GM21423 (cell line): ENCODE measurements around the gene HERC2.

ENCODE experiments used
- ATAC-seq: cut with Tn5 transposase; IDR thresholded peaks from one replicate; pipeline ENCODE4 v1.9.1; 2021; ENCODE audit warnings: mild to moderate bottlenecking, moderate library complexity; ENCODE audit not compliant: unreplicated experiment

The HERC2 gene

DNA sequence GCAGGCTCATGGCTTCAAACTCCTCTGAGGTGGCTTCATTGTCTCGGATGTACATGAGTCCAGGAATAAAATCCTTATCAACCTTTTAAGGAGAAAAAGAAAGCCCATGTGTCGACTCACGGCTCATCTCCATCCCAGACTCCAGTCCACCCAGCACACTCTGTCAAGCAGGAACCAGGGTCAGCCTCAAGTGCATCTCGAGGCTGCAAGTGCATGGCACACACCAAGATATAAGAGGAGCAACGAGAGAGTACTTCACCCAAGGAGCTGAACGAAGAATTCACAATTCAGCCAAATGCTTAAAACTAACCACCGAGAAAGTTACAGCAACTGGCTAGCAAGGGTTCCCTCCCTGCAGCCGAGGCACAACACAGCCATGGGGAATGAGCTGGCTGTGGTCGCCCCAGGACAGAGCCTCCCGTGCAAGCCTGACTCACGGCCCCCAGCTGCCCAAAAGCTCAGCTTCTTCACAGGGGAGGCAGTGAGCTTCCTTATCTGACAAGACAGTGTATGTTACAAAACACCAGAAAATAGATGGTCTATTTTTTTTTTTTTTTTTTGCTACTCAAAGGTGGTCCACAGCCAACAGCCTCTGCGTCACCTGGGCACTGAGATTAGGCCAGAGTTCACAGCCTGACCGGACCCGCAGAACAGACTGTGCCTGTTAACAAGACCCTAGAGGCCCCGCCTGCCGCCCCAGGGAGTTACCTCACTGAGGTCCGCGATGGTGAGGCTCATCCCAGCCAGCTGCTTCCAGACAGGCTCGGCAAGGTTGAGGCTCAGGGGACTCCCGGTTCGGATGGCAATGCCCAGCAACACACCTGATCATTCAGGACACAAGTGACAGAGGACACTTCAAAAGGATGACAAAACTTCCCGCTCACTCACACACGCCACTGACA lies 207.0 kb downstream of the HERC2 start:
- ATAC-seq = no peak

DNA sequence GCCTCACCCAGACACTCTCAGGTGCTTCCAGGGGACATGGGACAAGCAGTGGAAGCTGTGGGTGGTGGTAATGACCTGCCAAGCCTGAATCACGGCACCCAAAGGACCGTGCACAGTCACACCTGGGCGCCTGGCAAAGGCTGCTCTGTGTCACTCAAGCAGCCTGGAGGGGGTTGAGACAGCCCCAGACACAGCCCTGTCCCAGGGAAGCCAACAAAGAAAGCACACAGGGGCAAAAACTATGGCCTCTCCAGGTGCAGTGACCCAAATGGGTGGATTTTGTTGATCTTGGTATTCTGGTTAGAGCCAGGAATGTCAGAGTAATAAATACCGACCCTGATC lies 207.9 kb downstream of the HERC2 start:
- ATAC-seq = no peak

DNA sequence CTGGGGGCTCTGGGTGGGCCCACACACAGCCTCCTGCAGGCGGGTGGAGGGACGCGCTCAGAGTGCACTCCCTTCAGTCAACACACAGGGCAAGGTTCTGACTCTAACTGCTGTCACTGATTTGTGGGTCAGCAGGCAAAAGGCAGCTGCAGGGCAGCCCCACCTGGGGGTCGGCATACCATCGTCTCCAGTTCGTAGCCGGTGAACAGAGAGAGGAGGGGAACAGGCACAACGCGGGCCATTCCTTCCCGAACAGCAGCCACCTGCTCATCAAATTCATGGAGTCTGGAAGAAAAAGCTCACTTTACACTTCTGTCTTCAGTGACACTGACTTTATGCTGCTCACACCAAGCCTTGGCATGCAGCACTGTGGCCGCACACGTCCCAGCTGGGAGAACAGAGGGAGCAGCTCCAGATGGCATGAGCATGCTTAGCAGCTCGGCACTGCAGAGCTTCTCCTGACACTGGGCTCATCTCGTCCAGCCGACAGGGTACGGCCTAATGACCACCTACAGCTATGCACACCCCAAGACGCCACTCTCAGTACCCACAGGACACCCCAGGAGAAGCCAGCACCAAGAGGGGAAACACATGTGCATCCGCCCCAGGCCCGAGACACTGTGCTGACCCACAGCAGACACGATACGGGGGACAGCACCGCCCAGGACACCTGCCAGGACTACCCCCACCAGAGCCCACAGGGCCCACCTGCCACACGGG lies 208.4 kb downstream of the HERC2 start:
- ATAC-seq = no peak

DNA sequence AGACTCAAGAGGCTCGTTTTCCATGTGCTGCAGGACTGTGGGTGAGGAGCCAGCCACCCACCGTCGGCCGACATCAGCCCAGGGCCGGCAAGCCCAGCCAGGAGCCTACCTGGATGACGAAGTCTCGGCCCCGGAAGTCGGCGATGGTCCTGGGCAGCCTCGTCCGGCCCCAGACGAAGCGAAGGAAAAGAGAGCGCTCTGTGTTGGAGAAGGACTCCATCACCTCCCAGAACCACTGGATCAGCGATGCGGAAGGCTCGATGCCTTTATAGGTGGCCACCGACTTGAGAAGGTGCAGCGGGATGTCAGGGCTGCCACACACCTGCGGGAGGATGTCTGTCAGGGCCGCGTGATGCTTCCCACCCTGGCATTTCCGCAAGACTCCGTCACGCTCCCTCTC lies 209.0 kb downstream of the HERC2 start:
- ATAC-seq = no peak

DNA sequence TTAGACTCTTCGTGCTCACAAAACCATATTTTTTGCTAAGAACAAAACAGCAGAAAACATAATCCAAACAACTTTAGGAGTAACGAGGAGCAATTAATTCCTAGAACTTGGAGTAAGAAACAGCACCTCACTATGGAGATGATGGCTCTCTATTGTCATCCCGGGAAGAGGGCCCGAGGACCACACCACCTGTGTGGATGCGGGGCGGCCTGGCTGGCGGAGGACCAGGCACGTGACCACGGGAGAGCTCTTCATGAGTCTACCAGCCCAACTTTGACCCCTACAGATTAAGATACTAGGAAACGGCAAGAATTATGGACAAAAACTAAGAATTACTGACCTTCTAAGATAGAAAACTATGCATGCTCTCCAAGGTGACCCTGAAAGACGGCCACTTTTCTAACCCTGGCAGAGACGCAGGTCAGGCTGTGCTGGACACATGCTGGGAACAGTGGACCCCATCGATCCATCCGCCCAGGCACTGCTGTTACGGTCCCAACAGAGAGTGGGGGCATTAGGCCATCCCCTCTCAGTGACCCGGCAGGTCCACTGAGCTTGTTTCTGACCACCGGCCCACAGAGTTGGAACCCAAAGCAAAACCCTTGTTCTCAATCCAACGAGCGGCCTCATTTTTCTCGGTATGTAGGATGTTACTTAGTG lies 209.7 kb downstream of the HERC2 start:
- no peak for ATAC-seq

DNA sequence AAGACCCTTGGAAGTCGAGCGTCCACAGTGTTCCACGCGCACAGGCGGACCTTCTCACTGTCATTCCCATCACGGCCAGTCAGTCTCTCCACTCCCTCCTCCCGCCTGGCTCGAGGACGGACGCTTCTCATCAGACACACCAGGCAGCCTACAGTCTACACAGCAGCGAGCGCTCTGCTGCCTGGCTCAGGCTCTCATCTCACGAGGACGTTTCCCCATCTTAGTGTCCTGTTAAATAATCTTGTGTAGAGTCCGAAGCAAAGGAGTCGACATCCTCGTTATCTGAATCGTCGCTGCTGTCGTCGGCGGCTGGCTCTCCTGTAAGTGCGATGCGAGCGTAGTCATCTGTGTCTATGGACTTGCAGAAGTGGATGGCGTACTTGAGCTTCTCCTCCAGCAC lies 210.4 kb downstream of the HERC2 start:
- ATAC-seq = no peak

DNA sequence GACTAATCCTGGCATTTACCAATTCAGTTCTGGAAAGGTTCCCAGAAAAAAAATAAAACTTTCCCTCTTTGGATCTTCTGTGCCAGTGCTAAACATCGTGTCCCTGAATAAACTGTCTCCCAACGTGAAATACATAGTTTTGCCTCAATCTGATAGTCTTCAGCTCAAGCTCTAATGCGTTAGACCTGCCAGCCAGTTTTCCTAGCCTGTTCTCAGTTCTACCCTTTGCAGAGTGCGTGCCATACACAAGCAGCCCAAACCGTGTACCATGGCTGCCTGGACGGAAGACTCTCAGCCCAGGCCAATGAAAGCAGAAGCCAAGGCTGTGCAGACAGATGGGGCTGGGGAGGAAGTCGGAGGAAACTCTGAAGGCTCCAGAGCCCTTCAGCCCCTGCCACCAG lies 211.5 kb downstream of the HERC2 start:
- ATAC-seq = no peak

DNA sequence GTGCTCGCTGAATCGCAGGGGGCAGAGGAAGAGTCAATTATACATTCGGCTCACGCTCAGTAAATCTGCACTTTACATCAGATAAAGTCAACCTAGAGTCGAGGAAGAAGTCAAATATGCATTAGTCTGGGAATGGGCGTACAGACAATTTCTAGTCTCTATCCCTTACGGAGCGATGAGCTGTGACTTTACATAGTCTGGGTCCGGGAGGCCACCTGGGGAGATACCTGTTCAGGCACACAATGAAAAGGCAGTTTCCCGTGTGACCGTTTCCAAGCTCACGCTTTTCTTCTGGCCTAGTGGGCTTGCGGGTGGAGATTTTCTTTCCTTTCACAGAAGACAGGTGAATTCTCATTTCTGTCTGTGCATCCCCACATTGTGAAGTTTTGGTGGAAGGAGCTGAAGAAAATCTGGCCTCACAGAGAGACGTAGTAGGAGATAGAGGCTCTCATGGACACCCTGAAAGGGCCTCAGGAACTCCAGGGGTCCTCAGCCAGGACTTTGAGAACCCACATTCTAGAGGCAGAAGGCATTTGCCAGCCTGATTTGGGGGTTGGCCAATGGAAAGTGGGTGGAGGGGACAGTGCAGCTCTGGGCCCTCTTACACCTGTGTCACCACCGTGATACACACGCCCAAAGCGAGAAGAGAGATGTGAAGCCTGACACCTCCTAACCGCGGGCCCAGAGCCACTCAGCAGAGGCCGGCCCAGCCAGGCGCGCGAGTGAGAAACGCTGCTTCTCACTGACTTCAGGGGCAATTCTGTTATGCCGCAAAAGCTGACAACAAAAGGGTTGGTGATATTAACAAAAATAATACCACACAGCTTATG lies 212.1 kb downstream of the HERC2 start:
- no peak for ATAC-seq

DNA sequence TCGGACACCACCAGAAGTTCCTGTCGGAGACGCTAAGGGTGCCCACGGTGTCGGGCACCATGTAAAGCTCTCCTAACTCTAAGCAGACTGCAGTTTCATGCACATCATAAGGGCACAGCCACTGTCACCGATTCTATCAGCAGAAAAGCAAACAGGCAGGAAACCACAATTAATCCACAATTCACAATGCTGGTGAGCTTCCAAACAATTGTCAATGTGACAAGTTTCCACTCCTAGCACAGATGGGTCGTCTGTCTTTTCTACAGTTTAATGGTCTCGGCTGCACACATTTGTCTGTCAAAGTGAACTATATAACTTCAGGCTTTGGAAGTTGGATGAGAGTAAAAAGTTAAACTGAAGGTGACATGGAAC lies 214.1 kb downstream of the HERC2 start:
- no peak for ATAC-seq

DNA sequence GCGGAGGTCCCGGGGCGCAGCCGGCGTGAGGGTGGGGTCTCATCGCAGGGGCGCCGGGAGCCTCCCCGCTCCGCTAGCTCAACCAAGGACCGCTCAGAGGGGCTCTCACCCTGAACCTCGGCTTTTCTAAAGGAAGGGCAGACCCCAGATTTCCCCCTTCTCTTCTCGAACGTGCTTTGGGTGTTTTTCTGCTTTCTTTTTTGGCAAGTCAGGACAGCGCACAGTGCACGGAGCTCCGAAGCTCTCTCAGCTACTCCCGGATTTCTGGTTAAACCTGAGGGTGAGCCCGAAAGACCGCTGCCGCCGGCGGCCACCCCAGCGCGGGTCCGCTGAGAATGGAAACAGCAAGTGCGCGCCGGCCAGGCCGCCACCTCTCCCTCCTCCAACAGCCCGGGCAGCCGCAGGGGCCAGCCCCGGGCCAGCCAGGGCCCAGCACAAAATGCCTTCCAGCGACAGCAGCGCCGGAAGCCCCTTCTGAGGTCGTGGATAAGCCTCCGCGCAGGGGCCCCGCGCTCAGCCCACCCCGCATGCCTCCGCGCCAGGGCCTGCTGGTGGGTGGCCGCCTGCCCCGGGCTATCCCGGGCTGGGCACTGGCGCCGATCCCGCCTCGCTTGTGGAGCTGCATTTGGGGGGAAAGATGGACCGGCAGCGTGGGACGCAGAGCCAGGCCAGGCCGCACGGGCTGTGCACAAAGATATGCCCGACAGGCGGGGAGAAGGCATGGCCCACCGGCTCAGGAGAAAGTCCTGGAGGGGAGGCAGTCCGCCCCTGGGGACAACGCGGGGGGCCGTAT lies 214.7 kb downstream of the HERC2 start:
- ATAC-seq = no peak

DNA sequence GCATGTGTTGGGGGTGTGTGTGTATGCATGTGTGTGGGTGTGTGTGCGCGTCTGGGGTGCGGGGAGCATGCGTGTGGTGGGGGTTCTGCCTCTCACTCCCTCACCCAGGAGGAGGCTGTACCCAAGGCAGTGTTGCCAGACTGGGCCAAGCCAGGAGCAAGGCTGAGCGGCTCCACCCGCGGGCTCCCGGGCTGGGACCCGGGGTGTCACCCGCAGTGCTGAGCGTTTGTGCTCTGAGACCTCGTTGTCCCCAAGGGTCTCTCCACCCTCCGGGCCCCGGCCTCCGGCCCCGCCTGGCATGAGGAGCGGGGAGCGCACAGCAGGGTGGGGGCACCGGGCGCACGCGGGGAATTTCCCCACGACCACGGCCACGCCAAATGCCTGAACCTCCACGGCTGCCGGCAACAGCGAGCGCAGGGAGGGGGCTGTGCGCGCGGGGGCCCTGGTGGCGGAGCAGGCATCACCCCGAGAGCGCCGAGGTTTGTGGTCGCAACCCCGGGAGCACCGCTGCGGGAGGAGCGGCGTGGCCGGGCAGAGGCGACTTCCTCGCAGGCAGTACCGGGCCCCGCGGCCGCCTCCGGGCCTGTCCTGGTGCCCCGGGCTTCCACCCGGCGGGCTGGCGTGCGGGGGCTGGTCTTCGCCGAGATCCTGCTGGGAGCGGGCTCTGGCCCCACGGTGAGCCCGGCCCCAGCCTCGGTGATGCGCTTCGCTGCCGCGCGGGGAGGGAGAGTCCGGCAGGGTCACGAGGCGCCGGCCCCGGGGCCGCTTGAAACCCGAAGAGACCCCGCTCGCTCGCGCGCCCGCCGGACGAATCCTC lies 215.5 kb downstream of the HERC2 start:
- ATAC-seq = no peak

DNA sequence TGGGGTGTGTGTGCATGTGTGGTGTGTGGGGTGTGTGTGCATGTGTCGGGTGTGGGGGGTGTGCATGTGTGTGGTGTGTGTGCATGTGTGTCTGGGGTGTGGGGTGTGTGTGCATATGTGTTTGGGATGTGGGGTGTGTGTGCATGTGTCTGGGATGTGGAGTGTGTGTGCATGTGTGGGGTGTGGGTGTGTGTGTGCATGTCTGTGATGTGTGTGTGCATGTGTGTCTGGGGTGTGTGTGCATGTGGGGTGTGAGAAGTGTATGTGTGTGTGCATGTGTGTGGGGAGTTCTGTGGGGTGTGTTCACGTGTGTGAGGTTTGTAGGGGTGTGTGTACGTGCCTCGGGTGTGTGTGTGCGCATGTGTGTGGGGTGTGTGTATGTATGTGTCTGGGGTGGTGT lies 216.2 kb downstream of the HERC2 start:
- ATAC-seq = no peak

DNA sequence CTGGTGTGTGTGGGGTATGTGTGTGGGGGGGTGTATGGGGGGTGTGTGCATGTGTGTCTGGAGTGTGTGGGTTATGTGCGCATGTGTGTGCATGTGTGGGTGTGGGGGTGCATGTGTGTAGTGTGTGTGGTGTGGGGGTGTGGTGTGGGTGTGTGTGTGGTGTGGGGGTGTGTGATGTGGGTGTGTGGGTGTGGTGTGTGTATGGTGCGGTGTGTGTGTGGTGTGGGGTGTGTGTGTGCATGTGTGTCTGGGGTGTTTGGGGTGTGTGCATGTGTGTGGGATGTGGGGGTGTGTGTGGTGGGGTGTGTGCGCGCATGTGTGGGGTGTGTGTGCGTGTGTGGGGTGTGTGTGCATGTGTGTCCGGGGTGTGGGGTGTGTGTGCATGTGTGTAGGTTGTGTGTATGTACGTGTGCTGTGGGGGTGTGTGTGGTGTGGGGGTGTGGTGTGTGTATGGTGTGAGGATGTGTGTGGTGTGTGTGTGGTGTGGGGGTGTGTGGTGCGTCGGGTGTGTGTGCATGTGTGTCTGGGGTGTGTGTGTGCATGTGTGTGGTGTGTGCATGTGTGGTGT lies 216.7 kb downstream of the HERC2 start:
- no peak for ATAC-seq

DNA sequence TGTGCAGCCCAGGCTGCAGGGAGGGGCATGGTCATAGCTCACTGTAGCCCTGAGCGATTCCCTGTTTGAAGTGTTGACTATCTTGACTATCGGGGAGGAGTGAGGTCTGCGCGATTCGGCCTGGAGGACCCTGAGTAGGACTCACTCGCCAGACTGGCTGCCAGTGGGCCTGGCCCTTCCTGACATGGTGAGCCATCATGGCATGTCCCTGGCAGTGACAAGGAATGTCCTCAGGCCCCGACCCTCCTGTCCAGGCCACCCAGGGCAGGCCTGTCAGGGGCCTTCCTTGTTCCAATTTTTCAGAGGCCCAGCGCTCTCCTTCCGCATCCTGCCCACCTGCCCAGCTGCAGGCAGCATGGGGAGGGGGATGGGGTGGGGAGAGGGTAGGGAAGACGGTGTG lies 217.7 kb downstream of the HERC2 start:
- ATAC-seq = no peak

DNA sequence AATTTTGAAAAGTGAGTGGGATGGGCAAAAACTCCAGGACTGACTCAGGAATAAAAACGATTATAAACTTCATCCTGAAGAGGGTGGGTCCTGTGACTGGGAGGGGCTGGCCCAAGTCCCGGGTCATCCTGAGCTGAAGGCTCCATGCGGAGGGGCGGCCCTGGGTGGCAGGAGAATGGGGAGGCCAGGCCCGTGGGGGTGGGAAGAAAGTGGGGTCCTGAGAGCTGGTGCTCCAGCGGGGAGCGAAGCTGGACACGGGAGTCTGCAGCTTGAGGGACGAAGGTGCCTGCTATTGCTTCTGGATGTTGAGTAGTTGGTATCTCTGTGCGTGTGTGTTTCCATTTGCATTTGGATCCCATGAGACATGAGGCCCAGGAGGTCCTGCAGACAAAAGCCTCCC lies 218.1 kb downstream of the HERC2 start:
- ATAC-seq = no peak

DNA sequence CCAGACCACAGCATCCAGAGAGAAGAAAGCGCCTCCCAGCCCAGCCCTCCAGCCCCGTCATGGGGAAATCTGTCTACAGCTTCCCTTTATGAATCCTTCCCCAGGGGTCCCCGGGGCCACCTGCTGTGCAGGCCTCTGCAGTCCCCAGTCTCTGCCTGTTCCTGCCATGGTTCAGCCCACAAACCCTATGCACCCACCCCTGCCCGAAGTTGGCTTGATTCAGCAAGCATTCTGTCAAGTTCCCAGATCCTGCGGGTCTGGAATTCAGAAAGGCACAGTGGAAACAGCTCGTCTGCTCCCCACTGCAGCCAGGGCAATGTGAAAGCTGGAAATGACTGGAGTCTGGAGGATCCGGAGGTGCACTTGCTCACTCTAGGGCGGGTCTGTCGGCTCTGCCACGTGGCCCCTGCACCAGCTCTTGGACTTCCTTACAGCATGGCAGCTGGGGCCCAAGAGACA lies 220.0 kb downstream of the HERC2 start:
- ATAC-seq = no peak

DNA sequence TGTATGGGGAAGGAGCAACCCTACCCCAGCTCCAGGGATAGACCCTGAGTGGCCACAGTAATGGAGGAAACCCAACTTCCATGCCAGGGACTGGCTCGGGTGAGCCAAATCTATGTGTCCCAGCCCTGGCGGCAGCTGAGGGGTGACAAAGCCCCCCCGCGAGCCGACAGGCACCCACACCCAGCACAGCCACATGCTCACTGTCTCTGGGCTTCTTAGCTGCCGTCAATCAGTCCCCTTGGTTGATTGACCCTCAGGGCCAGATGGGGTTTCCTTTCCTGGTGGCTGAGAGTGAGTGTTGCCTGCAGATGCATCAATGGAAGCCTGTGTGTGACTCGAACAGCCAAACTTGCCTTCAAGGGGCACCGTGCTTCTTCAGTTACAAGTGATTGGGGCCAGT lies 220.8 kb downstream of the HERC2 start:
- no peak for ATAC-seq

DNA sequence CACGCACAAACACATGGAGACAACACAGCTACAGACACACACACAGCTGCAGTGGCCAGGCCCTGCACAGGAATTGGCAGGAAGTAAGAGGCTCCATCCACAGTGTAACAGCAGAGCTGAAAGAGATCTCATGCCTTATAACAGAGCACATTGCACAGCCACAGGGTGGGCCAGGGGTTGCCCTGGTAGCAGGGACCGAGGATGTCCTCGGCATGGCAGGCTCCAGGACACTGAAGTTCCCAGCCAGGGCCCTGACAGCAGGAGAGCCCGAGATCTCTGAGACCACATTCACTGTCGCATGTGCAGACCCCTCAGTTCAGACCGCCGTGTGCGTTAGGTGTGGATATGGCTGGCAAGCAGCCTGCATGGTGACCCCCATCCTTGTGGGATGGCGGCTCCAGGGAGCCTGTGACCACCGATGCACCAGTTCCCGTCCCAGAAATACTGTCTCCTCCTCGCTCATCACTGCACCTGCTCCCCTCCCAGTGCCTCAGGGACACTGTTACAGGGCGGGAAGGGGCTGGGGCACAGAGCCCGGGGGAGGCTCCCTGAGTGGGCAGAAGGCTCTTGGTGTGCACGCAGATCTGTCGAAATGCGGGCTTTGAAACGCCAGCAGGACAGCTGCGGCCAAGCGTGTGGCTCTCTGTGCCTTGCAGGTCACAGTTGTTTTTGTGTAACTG lies 221.3 kb downstream of the HERC2 start:
- no peak for ATAC-seq
